ENCODE data around the gene KTN1. TPM values are rescaled to one million over a fixed set of nuclear protein-coding genes. Genes with fewer than 3 reads are reported as not detected.

The KTN1 gene
- total RNA-seq, 1 donor from 2014 or later: 179 TPM

GRCh38 chr14:55702511-55702910 is 122.5 kb downstream of the KTN1 start:
- Histone ChIP-seq H3K27me3 (no peaks in the 10 kb centered on the region), H3K27ac (no peak overlapping the region), H3K4me3 (no peak overlapping the region), H3K4me1 (peaks cover 5% of the 10 kb centered on the region), H3K9me3 (no peaks in the 10 kb centered on the region), H3K36me3 (no peaks in the 10 kb centered on the region)
- no peak for TF ChIP-seq CTCF (IDR thresholded peaks at IDR 0.05)
- intact Hi-C loops (cut with DNase I): no loop called here
- no peak for ATAC-seq
- DNase-seq: no peak

- Histone ChIP-seq H3K4me1 (peaks cover 5% of the 10 kb centered on the region), H3K9me3 (no peaks in the 10 kb centered on the region), H3K27ac (no peak overlapping the region), H3K36me3 (no peaks in the 10 kb centered on the region), H3K27me3 (no peaks in the 10 kb centered on the region), H3K4me3 (no peak overlapping the region)
- intact Hi-C loops (cut with DNase I): no loop called here
- DNase-seq: no peak
- TF ChIP-seq CTCF (IDR thresholded peaks at IDR 0.05): no peak
- ATAC-seq: no peak
These were observed 124.6 kb downstream of the KTN1 start for GRCh38 chr14:55704654-55705053.

- peaks cover 5% of the 10 kb centered on the region for H3K4me1 ChIP-seq
- H3K27ac ChIP-seq: no peak overlapping the region
- intact Hi-C loops (cut with DNase I): no loop called here
- no peaks in the 10 kb centered on the region for H3K9me3 ChIP-seq
- TF ChIP-seq CTCF (IDR thresholded peaks at IDR 0.05): no peak
- peak; percentile 82 for DNase-seq
- no peaks in the 10 kb centered on the region for H3K36me3 ChIP-seq
- H3K27me3 ChIP-seq: no peaks in the 10 kb centered on the region
- ATAC-seq: peak; percentile 95
- no peak overlapping the region for H3K4me3 ChIP-seq
These were observed 125.8 kb downstream of the KTN1 start for GRCh38 chr14:55705651-55706364.

- intact Hi-C loops (cut with DNase I): no loop called here
- DNase-seq (no peak), ATAC-seq (no peak)
- no peaks in the 10 kb centered on the region for H3K36me3 ChIP-seq
- peaks cover 5% of the 10 kb centered on the region for H3K4me1 ChIP-seq
- H3K27ac ChIP-seq: no peak overlapping the region
- H3K4me3 ChIP-seq: no peak overlapping the region
- no peaks in the 10 kb centered on the region for H3K27me3 ChIP-seq
- no peaks in the 10 kb centered on the region for H3K9me3 ChIP-seq
- no peak for TF ChIP-seq CTCF (IDR thresholded peaks at IDR 0.05)
These were observed 126.3 kb downstream of the KTN1 start for GRCh38 chr14:55706365-55706684.

GRCh38 chr14:55706893-55707292 is 126.9 kb downstream of the KTN1 start:
- intact Hi-C loops (cut with DNase I): no loop called here
- no peaks in the 10 kb centered on the region for H3K36me3 ChIP-seq
- TF ChIP-seq CTCF (IDR thresholded peaks at IDR 0.05): no peak
- no peak overlapping the region for H3K4me3 ChIP-seq
- no peaks in the 10 kb centered on the region for H3K27me3 ChIP-seq
- ATAC-seq (no peak), DNase-seq (no peak)
- H3K9me3 ChIP-seq: no peaks in the 10 kb centered on the region
- H3K4me1 ChIP-seq: peaks cover 5% of the 10 kb centered on the region
- H3K27ac ChIP-seq: no peak overlapping the region

- H3K27ac ChIP-seq: no peak overlapping the region
- TF ChIP-seq CTCF (IDR thresholded peaks at IDR 0.05): peak; percentile 62
- ATAC-seq (no peak), DNase-seq (no peak)
- intact Hi-C loops (cut with DNase I): no loop called here
- H3K36me3 ChIP-seq: no peaks in the 10 kb centered on the region
- no peak overlapping the region for H3K4me3 ChIP-seq
- no peaks in the 10 kb centered on the region for H3K9me3 ChIP-seq
- peaks cover 5% of the 10 kb centered on the region for H3K4me1 ChIP-seq
- no peaks in the 10 kb centered on the region for H3K27me3 ChIP-seq
These were observed 127.4 kb downstream of the KTN1 start for GRCh38 chr14:55707365-55707804.

Data from upper lobe of right lung (tissue), 1 donor.